Esophagus muscularis mucosa (tissue), 3 donors: ENCODE data around the gene LRMDA.

ENCODE experiments used
- CTCF ChIP-seq, 3 experiments: fragments of 200-600 bp in 2 of 3; fragments of 450-650 bp in 1 of 3; sonication (generic) in 2 of 3; IDR thresholded peaks; one replicate each; pipeline ENCODE4 v1.5.1; 2017 to 2019; ENCODE audit warnings: antibody characterized with exemption in 3 of 3, mild to moderate bottlenecking in 2 of 3, moderate library complexity in 1 of 3
- POLR2A ChIP-seq: fragments of 450-650 bp; IDR thresholded peaks from one replicate; pipeline ENCODE4 v1.6.1; 2017; ENCODE audit warnings: antibody characterized with exemption, moderate library complexity, mild to moderate bottlenecking, low read depth

- TF ChIP-seq CTCF (IDR thresholded peaks at IDR 0.05) (no peak), POLR2A (no peak)
These were observed 854.1 kb downstream of the LRMDA start for GRCh38 chr10:76285515-76285914.
